HepG2 (cell line): ENCODE data around the gene ATP9A. TPM values are rescaled to one million over a fixed set of nuclear protein-coding genes. Genes with fewer than 3 reads are reported as not detected.

Experiments used
- BRCA1 ChIP-seq: sonication (generic); formaldehyde crosslinking; IDR thresholded peaks from 2 replicates; pipeline ENCODE4 v1.4.0; 2020; ENCODE audit warnings: missing genetic modification reagents
- HES4 ChIP-seq: sonication (generic); formaldehyde crosslinking; IDR thresholded peaks from 2 replicates; pipeline ENCODE4 v1.9.0; 2021; ENCODE audit warnings: mild to moderate bottlenecking, missing genetic modification reagents, borderline replicate concordance
- HMG20A ChIP-seq: IDR thresholded peaks from 2 replicates; pipeline ENCODE4 v1.6.1; 2016; ENCODE audit warnings: borderline replicate concordance
- KLF11 ChIP-seq: IDR thresholded peaks from 2 replicates; pipeline ENCODE4 v1.6.1; 2016; ENCODE audit warnings: missing compliant biosample characterization
- KMT2B ChIP-seq: IDR thresholded peaks from 2 replicates; pipeline ENCODE4 v1.6.1; 2016; ENCODE audit warnings: missing genetic modification reagents, missing compliant biosample characterization
- NFRKB ChIP-seq: fragments of 450-650 bp; IDR thresholded peaks from 2 replicates; pipeline ENCODE4 v1.6.1; 2017
- NR2F1 ChIP-seq, 2 experiments: fragments of 450-650 bp in 1 of 2; formaldehyde crosslinking in 1 of 2; IDR thresholded peaks; 2 replicates each; pipeline versions ENCODE4 v1.5.0 to v1.6.1; 2016 to 2020; ENCODE audit warnings: mild to moderate bottlenecking in 1 of 2, missing compliant biosample characterization in 1 of 2, missing genetic modification reagents in 1 of 2, moderate library complexity in 1 of 2
- RARA ChIP-seq: IDR thresholded peaks from 2 replicates; pipeline ENCODE4 v1.6.1; 2016; ENCODE audit warnings: missing genetic modification reagents, missing compliant biosample characterization
- SNAPC2 ChIP-seq: sonication (generic); formaldehyde crosslinking; IDR thresholded peaks from 2 replicates; pipeline ENCODE4 v1.8.1; 2022; ENCODE audit warnings: mild to moderate bottlenecking, missing genetic modification reagents
- ZNF333 ChIP-seq: sonication (generic); formaldehyde crosslinking; IDR thresholded peaks from 2 replicates; pipeline ENCODE4 v1.4.0; 2020; ENCODE audit warnings: mild to moderate bottlenecking, missing genetic modification reagents, borderline replicate concordance
- ZNF337 ChIP-seq: sonication (generic); formaldehyde crosslinking; IDR thresholded peaks from 2 replicates; pipeline ENCODE4 v1.5.1; 2020; ENCODE audit warnings: missing genetic modification reagents, low read depth, mild to moderate bottlenecking, borderline replicate concordance
- ZNF564 ChIP-seq: sonication (generic); formaldehyde crosslinking; IDR thresholded peaks from 2 replicates; pipeline ENCODE4 v1.8.1; 2023; ENCODE audit warnings: mild to moderate bottlenecking, missing genetic modification reagents
- ZNF883 ChIP-seq: sonication (generic); formaldehyde crosslinking; IDR thresholded peaks from 2 replicates; pipeline ENCODE4 v1.5.1; 2020; ENCODE audit warnings: mild to moderate bottlenecking, missing genetic modification reagents; ENCODE audit errors: not compliant biosample characterization
- polyA plus RNA-seq, 8 experiments: library from polyadenylated mRNA; depleted of rRNA in 3 of 8; stranded (reverse) in 7 of 8; unstranded in 1 of 8; fragments of >200 nt; fragmentation: Illumina TruSeq in 4 of 8; extraction: Trizol in 4 of 8; gene quantifications; 2 replicates each; pipeline versions ENCODE4 v1.2.1 to v1.2.3, GENCODE V29; 2011 to 2016; ENCODE audit warnings: low read depth in 4 of 8, missing spikeins in 1 of 8, mixed read lengths in 1 of 8; ENCODE audit not compliant: insufficient read depth in 1 of 8
- total RNA-seq, 5 experiments: library from RNA; depleted of rRNA; stranded (reverse); fragments of >200 nt; fragmentation: Illumina TruSeq; extraction: Trizol; gene quantifications; 2 replicates each; pipeline ENCODE4 v1.2.3, GENCODE V29; 2016; ENCODE audit warnings: low read depth in 1 of 5
- TF ChIP-seq, protein P1 (sequence below): sonication (generic); formaldehyde crosslinking; IDR thresholded peaks from one replicate; pipeline ENCODE4 v1.5.1; 2020; ENCODE audit warnings: mild to moderate bottlenecking, missing genetic modification reagents; ENCODE audit errors: not compliant biosample characterization
- TF ChIP-seq, protein P2 (sequence below): sonication (generic); formaldehyde crosslinking; IDR thresholded peaks from 2 replicates; pipeline ENCODE4 v1.4.0; 2020; ENCODE audit warnings: missing genetic modification reagents
- TF ChIP-seq, protein P3 (sequence below): sonication (generic); formaldehyde crosslinking; conservative IDR thresholded peaks from 2 replicates; pipeline ENCODE4 v1.4.0; 2020; ENCODE audit warnings: missing genetic modification reagents
- TF ChIP-seq, protein P4 (sequence below): sonication (generic); formaldehyde crosslinking; IDR thresholded peaks from 2 replicates; pipeline ENCODE4 v1.8.0; 2022; ENCODE audit warnings: mild to moderate bottlenecking, missing genetic modification reagents, moderate library complexity

The ATP9A gene
- total and polyA plus RNA-seq, 2 of the 13 experiments (the other 11 are each of a cell fraction or from before 2014, with no cell fraction given): 11.8 to 18.5 TPM

DNA sequence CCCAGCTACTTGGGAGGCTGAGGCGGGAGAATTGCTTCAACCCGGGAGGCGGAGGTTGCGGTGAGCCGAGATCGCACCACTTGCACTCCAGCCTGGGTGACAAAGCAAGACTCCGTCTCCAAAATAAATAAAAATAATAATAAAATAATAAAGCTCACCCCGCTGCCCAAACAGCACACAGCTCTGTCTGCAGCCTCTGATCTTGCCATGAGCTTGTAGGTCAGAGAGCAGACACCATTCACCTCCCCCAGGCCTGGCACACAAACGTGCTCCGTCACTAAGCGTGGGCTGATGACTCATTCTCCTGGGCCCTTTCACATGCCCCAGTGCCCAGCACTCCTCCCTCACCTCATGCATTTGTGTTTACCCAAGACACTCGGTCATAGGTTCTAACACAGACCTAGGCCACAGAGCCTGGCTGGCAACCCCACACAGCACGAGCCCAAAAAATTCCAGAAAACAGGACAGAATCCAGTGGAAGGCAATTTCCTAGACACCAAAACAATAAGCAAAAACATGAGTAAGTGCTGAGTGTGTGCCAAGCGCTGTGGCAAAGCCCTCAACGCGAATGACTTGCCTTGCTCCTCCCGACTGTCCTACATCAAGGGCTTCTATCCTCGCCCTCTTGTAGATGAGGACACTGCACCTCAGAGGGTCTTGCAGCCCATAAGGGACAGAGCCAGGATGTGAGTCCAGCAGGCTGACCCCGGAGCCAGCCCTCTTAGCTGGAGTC is 18.0 kb downstream of the ATP9A start (continued):
- peak; percentile 93 for TF ChIP-seq HMG20A (CRISPR knock-in tag)
- peak; percentile 94 for TF ChIP-seq RARA (CRISPR knock-in tag)
- TF ChIP-seq KLF11 (CRISPR knock-in tag): no peak
- TF ChIP-seq NR2F1 (CRISPR knock-in tag; IDR thresholded peaks at IDR 0.05): peak; percentile 69
- TF ChIP-seq NFRKB: no peak
- 0 out of 2 replicates have a peak, but pooled peaks have one; percentile 46 for TF ChIP-seq ZNF333
- TF ChIP-seq, protein P1, sequence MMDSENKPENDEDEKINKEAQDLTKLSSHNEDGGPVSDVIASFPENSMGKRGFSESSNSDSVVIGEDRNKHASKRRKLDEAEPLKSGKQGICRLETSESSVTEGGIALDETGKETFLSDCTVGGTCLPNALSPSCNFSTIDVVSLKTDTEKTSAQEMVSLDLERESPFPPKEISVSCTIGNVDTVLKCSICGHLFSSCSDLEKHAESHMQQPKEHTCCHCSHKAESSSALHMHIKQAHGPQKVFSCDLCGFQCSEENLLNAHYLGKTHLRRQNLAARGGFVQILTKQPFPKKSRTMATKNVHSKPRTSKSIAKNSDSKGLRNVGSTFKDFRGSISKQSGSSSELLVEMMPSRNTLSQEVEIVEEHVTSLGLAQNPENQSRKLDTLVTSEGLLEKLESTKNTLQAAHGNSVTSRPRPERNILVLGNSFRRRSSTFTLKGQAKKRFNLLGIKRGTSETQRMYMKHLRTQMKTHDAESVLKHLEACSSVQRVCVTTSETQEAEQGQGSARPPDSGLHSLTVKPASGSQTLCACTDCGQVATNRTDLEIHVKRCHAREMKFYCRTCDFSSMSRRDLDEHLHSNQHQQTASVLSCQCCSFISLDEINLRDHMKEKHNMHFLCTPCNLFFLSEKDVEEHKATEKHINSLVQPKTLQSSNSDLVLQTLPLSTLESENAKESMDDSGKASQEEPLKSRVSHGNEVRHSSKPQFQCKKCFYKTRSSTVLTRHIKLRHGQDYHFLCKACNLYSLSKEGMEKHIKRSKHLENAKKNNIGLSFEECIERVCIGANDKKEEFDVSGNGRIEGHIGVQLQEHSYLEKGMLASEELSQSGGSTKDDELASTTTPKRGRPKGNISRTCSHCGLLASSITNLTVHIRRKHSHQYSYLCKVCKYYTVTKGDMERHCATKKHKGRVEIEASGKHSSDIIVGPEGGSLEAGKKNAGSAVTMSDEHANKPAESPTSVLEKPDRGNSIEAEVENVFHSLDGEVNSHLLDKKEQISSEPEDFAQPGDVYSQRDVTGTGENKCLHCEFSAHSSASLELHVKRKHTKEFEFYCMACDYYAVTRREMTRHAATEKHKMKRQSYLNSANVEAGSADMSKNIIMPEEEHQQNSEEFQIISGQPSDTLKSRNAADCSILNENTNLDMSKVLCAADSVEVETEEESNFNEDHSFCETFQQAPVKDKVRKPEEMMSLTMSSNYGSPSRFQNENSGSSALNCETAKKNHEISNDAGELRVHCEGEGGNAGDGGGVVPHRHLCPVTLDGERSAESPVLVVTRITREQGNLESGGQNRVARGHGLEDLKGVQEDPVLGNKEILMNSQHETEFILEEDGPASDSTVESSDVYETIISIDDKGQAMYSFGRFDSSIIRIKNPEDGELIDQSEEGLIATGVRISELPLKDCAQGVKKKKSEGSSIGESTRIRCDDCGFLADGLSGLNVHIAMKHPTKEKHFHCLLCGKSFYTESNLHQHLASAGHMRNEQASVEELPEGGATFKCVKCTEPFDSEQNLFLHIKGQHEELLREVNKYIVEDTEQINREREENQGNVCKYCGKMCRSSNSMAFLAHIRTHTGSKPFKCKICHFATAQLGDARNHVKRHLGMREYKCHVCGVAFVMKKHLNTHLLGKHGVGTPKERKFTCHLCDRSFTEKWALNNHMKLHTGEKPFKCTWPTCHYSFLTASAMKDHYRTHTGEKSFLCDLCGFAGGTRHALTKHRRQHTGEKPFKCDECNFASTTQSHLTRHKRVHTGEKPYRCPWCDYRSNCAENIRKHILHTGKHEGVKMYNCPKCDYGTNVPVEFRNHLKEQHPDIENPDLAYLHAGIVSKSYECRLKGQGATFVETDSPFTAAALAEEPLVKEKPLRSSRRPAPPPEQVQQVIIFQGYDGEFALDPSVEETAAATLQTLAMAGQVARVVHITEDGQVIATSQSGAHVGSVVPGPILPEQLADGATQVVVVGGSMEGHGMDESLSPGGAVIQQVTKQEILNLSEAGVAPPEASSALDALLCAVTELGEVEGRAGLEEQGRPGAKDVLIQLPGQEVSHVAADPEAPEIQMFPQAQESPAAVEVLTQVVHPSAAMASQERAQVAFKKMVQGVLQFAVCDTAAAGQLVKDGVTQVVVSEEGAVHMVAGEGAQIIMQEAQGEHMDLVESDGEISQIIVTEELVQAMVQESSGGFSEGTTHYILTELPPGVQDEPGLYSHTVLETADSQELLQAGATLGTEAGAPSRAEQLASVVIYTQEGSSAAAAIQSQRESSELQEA: no peak
- TF ChIP-seq SNAPC2 (CRISPR knock-in tag): peak; percentile 60
- TF ChIP-seq, protein P2, sequence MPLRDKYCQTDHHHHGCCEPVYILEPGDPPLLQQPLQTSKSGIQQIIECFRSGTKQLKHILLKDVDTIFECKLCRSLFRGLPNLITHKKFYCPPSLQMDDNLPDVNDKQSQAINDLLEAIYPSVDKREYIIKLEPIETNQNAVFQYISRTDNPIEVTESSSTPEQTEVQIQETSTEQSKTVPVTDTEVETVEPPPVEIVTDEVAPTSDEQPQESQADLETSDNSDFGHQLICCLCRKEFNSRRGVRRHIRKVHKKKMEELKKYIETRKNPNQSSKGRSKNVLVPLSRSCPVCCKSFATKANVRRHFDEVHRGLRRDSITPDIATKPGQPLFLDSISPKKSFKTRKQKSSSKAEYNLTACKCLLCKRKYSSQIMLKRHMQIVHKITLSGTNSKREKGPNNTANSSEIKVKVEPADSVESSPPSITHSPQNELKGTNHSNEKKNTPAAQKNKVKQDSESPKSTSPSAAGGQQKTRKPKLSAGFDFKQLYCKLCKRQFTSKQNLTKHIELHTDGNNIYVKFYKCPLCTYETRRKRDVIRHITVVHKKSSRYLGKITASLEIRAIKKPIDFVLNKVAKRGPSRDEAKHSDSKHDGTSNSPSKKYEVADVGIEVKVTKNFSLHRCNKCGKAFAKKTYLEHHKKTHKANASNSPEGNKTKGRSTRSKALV (CRISPR knock-in tag): no peak
- peak; percentile 56 for TF ChIP-seq ZNF883 (CRISPR knock-in tag)
- TF ChIP-seq ZNF564: no peak
- TF ChIP-seq, protein P3, sequence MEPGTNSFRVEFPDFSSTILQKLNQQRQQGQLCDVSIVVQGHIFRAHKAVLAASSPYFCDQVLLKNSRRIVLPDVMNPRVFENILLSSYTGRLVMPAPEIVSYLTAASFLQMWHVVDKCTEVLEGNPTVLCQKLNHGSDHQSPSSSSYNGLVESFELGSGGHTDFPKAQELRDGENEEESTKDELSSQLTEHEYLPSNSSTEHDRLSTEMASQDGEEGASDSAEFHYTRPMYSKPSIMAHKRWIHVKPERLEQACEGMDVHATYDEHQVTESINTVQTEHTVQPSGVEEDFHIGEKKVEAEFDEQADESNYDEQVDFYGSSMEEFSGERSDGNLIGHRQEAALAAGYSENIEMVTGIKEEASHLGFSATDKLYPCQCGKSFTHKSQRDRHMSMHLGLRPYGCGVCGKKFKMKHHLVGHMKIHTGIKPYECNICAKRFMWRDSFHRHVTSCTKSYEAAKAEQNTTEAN (CRISPR knock-in tag): 0 out of 2 replicates have a peak, but pooled peaks have one; percentile 53
- TF ChIP-seq, protein P4, sequence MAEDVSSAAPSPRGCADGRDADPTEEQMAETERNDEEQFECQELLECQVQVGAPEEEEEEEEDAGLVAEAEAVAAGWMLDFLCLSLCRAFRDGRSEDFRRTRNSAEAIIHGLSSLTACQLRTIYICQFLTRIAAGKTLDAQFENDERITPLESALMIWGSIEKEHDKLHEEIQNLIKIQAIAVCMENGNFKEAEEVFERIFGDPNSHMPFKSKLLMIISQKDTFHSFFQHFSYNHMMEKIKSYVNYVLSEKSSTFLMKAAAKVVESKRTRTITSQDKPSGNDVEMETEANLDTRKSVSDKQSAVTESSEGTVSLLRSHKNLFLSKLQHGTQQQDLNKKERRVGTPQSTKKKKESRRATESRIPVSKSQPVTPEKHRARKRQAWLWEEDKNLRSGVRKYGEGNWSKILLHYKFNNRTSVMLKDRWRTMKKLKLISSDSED (CRISPR knock-in tag): no peak
- no peak for TF ChIP-seq ZNF337
- 0 out of 2 replicates have a peak, but pooled peaks have one; percentile 61 for TF ChIP-seq KMT2B (CRISPR knock-in tag)
- TF ChIP-seq HES4: 0 out of 2 replicates have a peak, but pooled peaks have one; percentile 38
- no peak for TF ChIP-seq BRCA1 (CRISPR knock-in tag)
